Measurements from ENCODE around the gene CALHM6.

DNA sequence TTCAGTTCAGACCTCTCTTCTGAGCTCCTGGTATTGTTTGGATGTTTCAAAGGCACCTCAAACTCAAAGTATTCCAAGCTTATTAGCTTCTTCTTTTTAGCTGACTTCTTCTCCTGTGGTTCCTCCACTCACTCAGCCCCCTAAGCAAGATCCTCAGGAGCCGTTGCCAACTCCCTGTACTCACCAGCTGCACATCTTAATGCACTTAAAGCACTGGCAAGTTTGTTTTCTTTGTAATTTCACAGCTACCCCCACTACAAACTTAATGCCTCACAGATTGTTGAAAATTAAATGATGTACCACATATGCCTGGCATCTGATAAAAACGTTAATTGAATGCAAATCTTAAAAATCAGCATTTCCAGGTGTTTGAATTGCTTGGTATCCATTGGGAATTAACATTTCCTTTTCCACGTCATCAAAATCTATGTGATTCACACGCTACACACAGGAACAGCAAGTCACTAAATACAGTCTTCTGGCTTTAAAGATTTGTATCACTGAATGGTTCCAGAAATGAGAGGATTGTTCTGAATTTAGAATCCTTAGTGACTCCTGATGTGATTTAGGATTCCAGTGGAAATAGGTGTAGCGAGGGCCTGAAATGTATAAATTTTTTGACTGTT is 24.5 kb downstream of the CALHM6 start:
- TF ChIP-seq YY1 (IDR thresholded peaks at IDR 0.05; ENCODE audit: low read depth, low read length) = no peak
- TF ChIP-seq, protein P1, sequence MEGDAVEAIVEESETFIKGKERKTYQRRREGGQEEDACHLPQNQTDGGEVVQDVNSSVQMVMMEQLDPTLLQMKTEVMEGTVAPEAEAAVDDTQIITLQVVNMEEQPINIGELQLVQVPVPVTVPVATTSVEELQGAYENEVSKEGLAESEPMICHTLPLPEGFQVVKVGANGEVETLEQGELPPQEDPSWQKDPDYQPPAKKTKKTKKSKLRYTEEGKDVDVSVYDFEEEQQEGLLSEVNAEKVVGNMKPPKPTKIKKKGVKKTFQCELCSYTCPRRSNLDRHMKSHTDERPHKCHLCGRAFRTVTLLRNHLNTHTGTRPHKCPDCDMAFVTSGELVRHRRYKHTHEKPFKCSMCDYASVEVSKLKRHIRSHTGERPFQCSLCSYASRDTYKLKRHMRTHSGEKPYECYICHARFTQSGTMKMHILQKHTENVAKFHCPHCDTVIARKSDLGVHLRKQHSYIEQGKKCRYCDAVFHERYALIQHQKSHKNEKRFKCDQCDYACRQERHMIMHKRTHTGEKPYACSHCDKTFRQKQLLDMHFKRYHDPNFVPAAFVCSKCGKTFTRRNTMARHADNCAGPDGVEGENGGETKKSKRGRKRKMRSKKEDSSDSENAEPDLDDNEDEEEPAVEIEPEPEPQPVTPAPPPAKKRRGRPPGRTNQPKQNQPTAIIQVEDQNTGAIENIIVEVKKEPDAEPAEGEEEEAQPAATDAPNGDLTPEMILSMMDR (IDR thresholded peaks at IDR 0.05 in 2 of 3, conservative IDR thresholded peaks at IDR 0.05 in 1 of 3; ENCODE audit: control insufficient read depth in 2 of 3, extremely low read depth in 1 of 3, insufficient read depth in 1 of 3, low read depth in 3 of 3, low read length in 3 of 3) = no peak
- TF ChIP-seq, protein P2, sequence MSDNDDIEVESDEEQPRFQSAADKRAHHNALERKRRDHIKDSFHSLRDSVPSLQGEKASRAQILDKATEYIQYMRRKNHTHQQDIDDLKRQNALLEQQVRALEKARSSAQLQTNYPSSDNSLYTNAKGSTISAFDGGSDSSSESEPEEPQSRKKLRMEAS (IDR thresholded peaks at IDR 0.05; ENCODE audit: low read depth, low read length) = no peak
- TF ChIP-seq TCF7 (IDR thresholded peaks at IDR 0.05; ENCODE audit: borderline replicate concordance) = no peak
- no peak for TF ChIP-seq ZZZ3 (IDR thresholded peaks at IDR 0.05; ENCODE audit: control insufficient read depth, insufficient read length, low read depth)
- TF ChIP-seq, protein P3, sequence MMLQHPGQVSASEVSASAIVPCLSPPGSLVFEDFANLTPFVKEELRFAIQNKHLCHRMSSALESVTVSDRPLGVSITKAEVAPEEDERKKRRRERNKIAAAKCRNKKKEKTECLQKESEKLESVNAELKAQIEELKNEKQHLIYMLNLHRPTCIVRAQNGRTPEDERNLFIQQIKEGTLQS (IDR thresholded peaks at IDR 0.05; ENCODE audit: borderline replicate concordance, extremely low read depth, low read depth, low read length) = no peak
- TF ChIP-seq POLR2AphosphoS5 (IDR thresholded peaks at IDR 0.05; ENCODE audit: low read length) = no peak
- TF ChIP-seq CBX5 (IDR thresholded peaks at IDR 0.05; ENCODE audit: low read depth) = no peak
- no peak for TF ChIP-seq SIN3A (IDR thresholded peaks at IDR 0.05; ENCODE audit: low read depth, low read length)

Data from GM12878 (cell line).